ENCODE results near the gene PAX2.

GRCh38 chr10:100814751-100815474 is 69.5 kb downstream of the PAX2 start:
- TF ChIP-seq CTCF (conservative IDR thresholded peaks at IDR 0.05) = no peak
- no peak for TF ChIP-seq EZH2 (IDR thresholded peaks at IDR 0.05; ENCODE audit: low read depth)

Measured in PC-9 (cell line).